Stimulated activated naive CD8-positive, alpha-beta T cell treated with anti-CD3 and anti-CD28 coated beads, Interleukin-15, amount 100 ng/mL, for 72 hours (primary cell): ENCODE data around the gene NCKAP1.
"Not testable (repeated sequence)": the region's sequence is repeated elsewhere in the genome, so short reads cannot be mapped to it uniquely, and the experiment has no call there.

Source experiments
- ATAC-seq: fragments of 150-1000 bp; cut with Tn5 transposase; 2 replicates; pipeline ENCODE4 v1.10.0; 2021; ENCODE audit warnings: mild to moderate bottlenecking, moderate library complexity
- DNase-seq, 2 donors: peaks; one replicate each; pipeline ENCODE4 v3.0.0; 2021 to 2022
- H3K27ac Mint-ChIP-seq, 2 donors: one replicate each; pipeline ENCODE4 v1.8.0; 2022; ENCODE audit warnings: mild to moderate bottlenecking in 2 of 2, mixed read lengths in 2 of 2, moderate library complexity in 2 of 2
- H3K27me3 Mint-ChIP-seq: one replicate; pipeline ENCODE4 v1.8.0; 2022; ENCODE audit warnings: mixed read lengths
- H3K4me1 Mint-ChIP-seq: one replicate; pipeline ENCODE4 v1.8.0; 2022; ENCODE audit warnings: mild to moderate bottlenecking, mixed read lengths
- H3K4me3 Mint-ChIP-seq, 2 donors: one replicate each; pipeline ENCODE4 v1.8.0; 2022; ENCODE audit warnings: mild to moderate bottlenecking in 2 of 2, mixed read lengths in 2 of 2, moderate library complexity in 1 of 2
- H3K9me3 Mint-ChIP-seq, 2 donors: one replicate each; pipeline ENCODE4 v1.8.0; 2022; ENCODE audit warnings: mixed read lengths in 2 of 2

The NCKAP1 gene

GRCh38 chr2:183057333-183057985, 19.2 kb upstream of the NCKAP1 start:
- Mint-ChIP-seq H3K9me3 (no peaks in the 10 kb centered on the region), H3K4me3 (no peak overlapping the region), H3K4me1 (no peaks in the 10 kb centered on the region), H3K27ac (no peak overlapping the region), H3K27me3 (peaks cover 30% of the 10 kb centered on the region)
- DNase-seq (no peak), ATAC-seq (no peak)

GRCh38 chr2:183049420-183049819, 11.2 kb upstream of the NCKAP1 start:
- Mint-ChIP-seq H3K27ac (no peak overlapping the region), H3K4me1 (no peaks in the 10 kb centered on the region), H3K27me3 (peaks cover 18% of the 10 kb centered on the region), H3K4me3 (no peak overlapping the region), H3K9me3 (peaks cover 4 to 12% of the 10 kb centered on the region in 2 donors)
- ATAC-seq (no peak), DNase-seq (no peak)

GRCh38 chr2:183047486-183048125, 9.3 kb upstream of the NCKAP1 start:
- not testable (repeated sequence) for DNase-seq, H3K27ac Mint-ChIP-seq, H3K27me3 Mint-ChIP-seq, H3K4me1 Mint-ChIP-seq, H3K4me3 Mint-ChIP-seq, ATAC-seq
- peaks cover 4 to 14% of the 10 kb centered on the region in 2 donors for H3K9me3 Mint-ChIP-seq

GRCh38 chr2:183043580-183043979, 5.3 kb upstream of the NCKAP1 start:
- not testable (repeated sequence) for H3K4me1 Mint-ChIP-seq, DNase-seq, H3K27ac Mint-ChIP-seq, ATAC-seq, H3K4me3 Mint-ChIP-seq
- H3K9me3 Mint-ChIP-seq, result peaks cover 4 to 14% of the 10 kb centered on the region in 2 donors
- peaks cover 30% of the 10 kb centered on the region for H3K27me3 Mint-ChIP-seq

GRCh38 chr2:183040604-183041003, 2.3 kb upstream of the NCKAP1 start:
- peaks cover 23% of the 10 kb centered on the region for H3K4me1 Mint-ChIP-seq

GRCh38 chr2:183037553-183038340, 510 bp downstream of the NCKAP1 start:
- Mint-ChIP-seq H3K27ac (no peak overlapping the region), H3K9me3 (no peaks in the 10 kb centered on the region)

More at GRCh38 chr2:183040604-183041003, 2.3 kb upstream of the NCKAP1 start:
- ATAC-seq (no peak), DNase-seq (no peak)
- H3K9me3 Mint-ChIP-seq, result peaks cover 4 to 14% of the 10 kb centered on the region in 2 donors
- no peak overlapping the region for H3K4me3 Mint-ChIP-seq
- no peak overlapping the region for H3K27ac Mint-ChIP-seq
- H3K27me3 Mint-ChIP-seq, result peaks cover 48% of the 10 kb centered on the region

GRCh38 chr2:183037074-183037552, 1.1 kb downstream of the NCKAP1 start:
- DNase-seq (no peak), ATAC-seq (no peak)
- Mint-ChIP-seq H3K4me3 (peak overlapping the region in 1 of 2 donors; percentile 48), H3K27me3 (peaks cover 79% of the 10 kb centered on the region), H3K9me3 (no peaks in the 10 kb centered on the region), H3K27ac (no peak overlapping the region), H3K4me1 (peaks cover 23% of the 10 kb centered on the region)

More at GRCh38 chr2:183037553-183038340, 510 bp downstream of the NCKAP1 start:
- ATAC-seq (peak; percentile 70), DNase-seq (no peak)
- peaks cover 23% of the 10 kb centered on the region for H3K4me1 Mint-ChIP-seq
- peaks cover 72% of the 10 kb centered on the region for H3K27me3 Mint-ChIP-seq
- peak overlapping the region; percentile 85 to 88 for H3K4me3 Mint-ChIP-seq

GRCh38 chr2:183035954-183036669, 2.1 kb downstream of the NCKAP1 start:
- ATAC-seq, result no peak
- Mint-ChIP-seq H3K27me3 (peaks cover 84% of the 10 kb centered on the region), H3K4me1 (peaks cover 23% of the 10 kb centered on the region), H3K27ac (no peak overlapping the region), H3K4me3 (no peak overlapping the region), H3K9me3 (no peaks in the 10 kb centered on the region)
- no peak for DNase-seq

GRCh38 chr2:183035298-183035953, 2.8 kb downstream of the NCKAP1 start:
- Mint-ChIP-seq H3K27ac (no peak overlapping the region), H3K4me3 (no peak overlapping the region), H3K4me1 (peaks cover 23% of the 10 kb centered on the region), H3K27me3 (peaks cover 84% of the 10 kb centered on the region), H3K9me3 (no peaks in the 10 kb centered on the region)
- ATAC-seq (no peak), DNase-seq (no peak)

- Mint-ChIP-seq H3K27ac (no peak overlapping the region), H3K4me3 (no peak overlapping the region), H3K27me3 (peaks cover 84% of the 10 kb centered on the region), H3K9me3 (no peaks in the 10 kb centered on the region), H3K4me1 (peaks cover 23% of the 10 kb centered on the region)
- no peak for ATAC-seq
- DNase-seq, result no peak
These were observed 3.5 kb downstream of the NCKAP1 start for GRCh38 chr2:183034806-183035205.

- DNase-seq (no peak), ATAC-seq (no peak)
- Mint-ChIP-seq H3K27ac (no peak overlapping the region), H3K4me1 (peaks cover 21% of the 10 kb centered on the region), H3K4me3 (no peak overlapping the region), H3K9me3 (no peaks in the 10 kb centered on the region), H3K27me3 (peaks cover 84% of the 10 kb centered on the region)
These were observed 4.3 kb downstream of the NCKAP1 start for GRCh38 chr2:183033951-183034350.

- H3K4me3 Mint-ChIP-seq, result no peak overlapping the region
- DNase-seq (no peak), ATAC-seq (no peak)
- H3K27ac Mint-ChIP-seq, result no peak overlapping the region
- H3K9me3 Mint-ChIP-seq, result no peaks in the 10 kb centered on the region
- H3K27me3 Mint-ChIP-seq, result peaks cover 75% of the 10 kb centered on the region
- peaks cover 13% of the 10 kb centered on the region for H3K4me1 Mint-ChIP-seq
These were observed 6.1 kb downstream of the NCKAP1 start for GRCh38 chr2:183031911-183032794.

- Mint-ChIP-seq H3K27me3 (peaks cover 65% of the 10 kb centered on the region), H3K9me3 (no peaks in the 10 kb centered on the region), H3K4me3 (no peak overlapping the region), H3K27ac (no peak overlapping the region), H3K4me1 (no peaks in the 10 kb centered on the region)
- no peak for DNase-seq
- no peak for ATAC-seq
These were observed 9.0 kb downstream of the NCKAP1 start for GRCh38 chr2:183029219-183029618.

GRCh38 chr2:183028108-183028507, 10.1 kb downstream of the NCKAP1 start:
- Mint-ChIP-seq H3K9me3 (no peaks in the 10 kb centered on the region), H3K4me3 (no peak overlapping the region), H3K27ac (no peak overlapping the region), H3K27me3 (peaks cover 55% of the 10 kb centered on the region), H3K4me1 (no peaks in the 10 kb centered on the region)
- no peak for ATAC-seq
- DNase-seq, result no peak
